GM12873 (cell line): ENCODE data around the gene STX19.

ENCODE experiments used
- TF ChIP-seq, protein P1 (sequence below): IDR thresholded peaks from 2 replicates; pipeline ENCODE4 v1.5.1; 2012; ENCODE audit warnings: low read depth, mild to moderate bottlenecking, moderate library complexity, low read length, control low read depth; ENCODE audit not compliant: insufficient read depth; ENCODE audit errors: missing control alignments

The STX19 gene

DNA sequence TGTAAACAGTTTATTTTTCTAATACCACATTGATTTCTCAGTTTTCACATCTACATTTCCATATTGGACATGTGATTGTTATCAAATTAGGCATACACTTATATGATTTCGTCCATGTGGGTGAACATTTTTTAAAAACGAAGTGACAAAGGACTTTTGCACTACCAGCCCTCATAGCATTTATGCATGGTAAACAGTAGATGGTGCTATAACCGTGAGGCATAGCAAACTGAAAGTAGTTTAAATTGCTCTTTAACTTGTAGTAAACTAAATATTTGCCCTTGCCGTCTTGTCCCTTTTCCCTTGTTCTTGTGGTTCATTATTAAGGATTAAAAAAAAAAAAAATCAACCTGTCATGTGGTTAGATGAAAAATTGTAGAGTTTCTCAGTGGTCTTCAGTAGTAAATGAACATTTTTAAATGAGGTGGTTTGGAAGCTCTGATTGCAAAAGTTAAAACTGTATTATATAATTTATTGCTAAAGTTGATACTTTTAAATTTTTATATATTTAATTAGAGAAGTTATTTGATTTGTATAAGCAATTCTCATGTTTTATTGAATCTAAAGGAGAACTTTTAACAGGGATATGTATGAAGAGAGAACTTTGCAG is 24.0 kb downstream of the STX19 start:
- TF ChIP-seq, protein P1, sequence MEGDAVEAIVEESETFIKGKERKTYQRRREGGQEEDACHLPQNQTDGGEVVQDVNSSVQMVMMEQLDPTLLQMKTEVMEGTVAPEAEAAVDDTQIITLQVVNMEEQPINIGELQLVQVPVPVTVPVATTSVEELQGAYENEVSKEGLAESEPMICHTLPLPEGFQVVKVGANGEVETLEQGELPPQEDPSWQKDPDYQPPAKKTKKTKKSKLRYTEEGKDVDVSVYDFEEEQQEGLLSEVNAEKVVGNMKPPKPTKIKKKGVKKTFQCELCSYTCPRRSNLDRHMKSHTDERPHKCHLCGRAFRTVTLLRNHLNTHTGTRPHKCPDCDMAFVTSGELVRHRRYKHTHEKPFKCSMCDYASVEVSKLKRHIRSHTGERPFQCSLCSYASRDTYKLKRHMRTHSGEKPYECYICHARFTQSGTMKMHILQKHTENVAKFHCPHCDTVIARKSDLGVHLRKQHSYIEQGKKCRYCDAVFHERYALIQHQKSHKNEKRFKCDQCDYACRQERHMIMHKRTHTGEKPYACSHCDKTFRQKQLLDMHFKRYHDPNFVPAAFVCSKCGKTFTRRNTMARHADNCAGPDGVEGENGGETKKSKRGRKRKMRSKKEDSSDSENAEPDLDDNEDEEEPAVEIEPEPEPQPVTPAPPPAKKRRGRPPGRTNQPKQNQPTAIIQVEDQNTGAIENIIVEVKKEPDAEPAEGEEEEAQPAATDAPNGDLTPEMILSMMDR = peak; percentile 78

DNA sequence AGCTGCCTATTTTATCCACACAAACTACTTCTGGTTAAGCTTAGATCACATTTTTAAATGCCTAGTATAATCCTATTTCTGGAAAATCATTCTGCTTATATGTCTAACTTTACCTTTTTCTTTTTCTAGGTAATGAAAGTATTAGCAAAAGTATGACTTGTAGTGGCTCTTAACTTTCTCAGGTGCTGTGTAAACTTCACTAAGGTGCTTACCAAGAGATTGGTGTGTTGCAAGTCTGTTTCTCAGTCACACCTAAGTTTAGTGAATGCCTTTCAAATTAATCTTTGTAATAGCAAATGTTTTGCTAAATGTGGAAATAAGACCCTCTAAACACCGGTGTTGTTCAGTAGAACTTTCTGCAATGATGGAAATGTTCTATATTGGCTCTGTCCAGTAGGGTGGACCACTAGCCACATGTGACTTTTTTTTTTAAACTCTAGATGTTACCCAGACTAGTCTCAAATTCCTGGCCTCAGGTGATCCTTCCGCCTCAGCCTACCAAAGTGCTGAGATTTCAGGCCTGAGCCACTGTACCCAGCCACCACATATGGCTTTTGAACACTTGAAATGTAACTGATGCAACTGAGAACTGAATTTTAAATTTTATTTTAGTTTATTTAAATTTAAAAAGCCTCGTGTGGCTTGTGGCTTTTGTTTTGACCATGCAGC is 26.4 kb downstream of the STX19 start:
- TF ChIP-seq, protein P1 = no peak

DNA sequence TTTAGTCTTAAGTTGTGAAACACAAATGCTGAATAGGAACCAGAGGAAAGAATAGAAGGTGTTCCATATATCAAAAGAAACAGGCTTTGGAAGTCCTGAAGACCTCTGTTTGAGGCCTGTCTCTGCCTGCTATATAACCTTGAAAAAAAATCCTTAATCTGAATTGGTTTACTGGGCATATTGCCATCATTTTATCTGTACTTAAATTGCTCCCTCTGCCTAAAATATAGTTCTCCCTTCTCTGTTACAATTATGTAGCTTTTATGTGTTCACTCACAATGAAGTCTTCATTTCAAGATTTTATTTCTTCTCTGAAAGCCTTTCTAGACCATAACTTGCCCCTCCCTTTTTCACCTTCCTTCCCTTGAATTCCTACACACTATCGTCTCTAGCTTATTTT is 27.2 kb downstream of the STX19 start:
- TF ChIP-seq, protein P1 = no peak

DNA sequence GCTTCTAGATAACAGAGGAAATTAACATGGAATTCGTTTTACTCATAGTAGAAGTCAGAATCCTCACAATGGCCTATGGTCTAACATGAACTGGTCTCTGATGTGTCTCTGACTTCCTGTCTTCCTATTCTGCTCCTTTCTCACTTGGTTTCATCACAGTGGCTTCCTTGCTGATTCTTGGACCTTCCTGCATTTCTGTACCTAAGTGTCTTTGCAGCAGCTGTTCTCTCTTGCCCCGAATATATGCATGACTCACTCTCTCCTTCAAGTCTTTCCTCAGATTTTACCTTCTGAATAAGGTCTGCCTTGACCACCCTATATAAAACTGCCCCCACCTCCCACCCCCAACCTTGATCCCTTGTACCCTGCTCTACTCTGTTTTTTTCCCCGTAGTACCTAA is 34.3 kb downstream of the STX19 start:
- TF ChIP-seq, protein P1 = no peak

DNA sequence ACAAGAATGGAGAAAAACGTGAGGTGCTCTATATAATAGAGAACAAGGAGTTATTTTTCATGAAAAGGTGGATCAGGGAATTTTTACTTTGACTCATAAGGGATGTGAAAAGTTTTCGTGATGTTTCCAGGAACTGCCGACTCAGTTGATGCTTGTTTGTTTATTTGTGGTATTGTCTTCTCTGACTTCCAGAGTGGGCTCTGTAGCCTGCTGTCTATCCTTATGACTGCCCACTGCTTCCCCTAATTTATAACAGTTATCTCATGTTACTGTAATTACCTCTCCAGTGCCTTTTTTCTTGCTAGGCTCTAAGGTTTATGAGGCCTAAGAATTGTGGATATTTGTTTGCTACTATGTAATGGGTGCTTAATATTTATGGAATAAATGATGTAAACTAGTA is 36.2 kb downstream of the STX19 start:
- TF ChIP-seq, protein P1 = no peak

DNA sequence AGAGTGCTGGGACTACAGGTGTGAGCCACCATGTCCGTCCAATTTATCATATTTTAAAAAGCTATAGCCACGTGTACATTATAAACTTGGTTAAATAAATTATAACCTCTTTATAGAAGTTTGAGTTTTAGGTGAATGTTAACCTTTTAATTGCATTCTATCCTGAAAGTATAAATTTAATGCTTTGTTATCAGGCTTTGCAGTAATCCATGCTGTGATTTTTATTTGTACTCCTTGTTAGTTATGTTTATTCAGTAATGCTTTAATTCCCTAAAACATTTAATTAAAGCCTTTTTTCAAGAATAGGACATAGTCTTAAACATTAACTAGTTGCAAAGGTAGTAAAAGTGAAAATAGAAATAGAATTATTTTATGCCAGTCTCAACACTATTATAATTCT is 36.8 kb downstream of the STX19 start:
- TF ChIP-seq, protein P1 = no peak

DNA sequence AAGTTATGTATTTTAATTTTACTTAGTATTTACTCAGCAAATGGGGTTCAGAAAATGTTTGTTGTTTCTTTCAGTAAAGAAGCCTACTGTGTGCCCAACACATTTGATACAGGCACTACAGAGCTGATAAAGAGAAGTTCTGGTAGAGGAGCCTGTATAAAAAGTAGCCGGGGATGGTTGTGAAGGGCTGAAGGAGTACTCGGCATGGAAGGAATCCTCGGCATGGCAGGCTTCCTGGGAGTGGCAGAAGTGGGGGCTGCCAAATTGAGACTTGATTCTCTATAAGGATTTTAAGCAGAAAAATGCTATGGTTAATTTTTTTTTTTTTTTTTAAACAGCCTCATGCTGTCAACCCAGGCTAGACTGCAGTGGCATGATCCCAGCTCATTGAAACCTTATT is 39.2 kb downstream of the STX19 start:
- TF ChIP-seq, protein P1 = no peak
